ENCODE measurements around the gene CLC.

Gene CLC

DNA sequence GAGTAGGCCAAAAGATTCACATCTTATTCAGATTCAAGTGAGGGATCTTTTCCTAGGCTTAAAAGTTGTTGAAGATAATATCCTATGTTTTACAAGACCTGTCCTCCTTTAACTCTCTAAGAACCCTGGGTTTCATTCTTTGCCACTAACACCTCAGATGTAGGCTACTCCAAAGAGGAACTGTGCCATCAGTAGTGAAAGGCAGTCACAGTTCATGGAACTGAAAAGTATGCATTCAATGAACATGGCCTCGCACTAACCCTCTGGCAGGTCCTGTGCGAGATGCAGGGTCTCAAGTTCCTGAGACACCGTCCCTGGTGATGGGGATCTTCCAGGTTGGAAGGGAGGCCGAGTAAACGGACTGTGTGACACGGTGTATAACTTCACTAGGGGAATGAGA is 29.2 kb downstream of the CLC start:
- Histone ChIP-seq H3K4me3 (ENCODE audit: insufficient read length, low read depth) (no peak overlapping the region), H3K27me3 (ENCODE audit: insufficient read depth, insufficient read length) (no peaks in the 10 kb centered on the region), H3K9me3 (ENCODE audit: insufficient read depth, low read length) (no peaks in the 10 kb centered on the region), H3K36me3 (ENCODE audit: insufficient read depth, insufficient read length, low read length) (no peaks in the 10 kb centered on the region), H3K9ac (ENCODE audit: insufficient read length, low read depth) (no peak overlapping the region), H3K4me1 (ENCODE audit: insufficient read depth, insufficient read length) (no peaks in the 10 kb centered on the region)
- no peak for DNase-seq (ENCODE audit: low read depth, low spot score)
- TF ChIP-seq SUZ12 (IDR thresholded peaks at IDR 0.05; ENCODE audit: extremely low read depth, insufficient read depth, insufficient read length), result no peak
- TF ChIP-seq YY1 (IDR thresholded peaks at IDR 0.05; ENCODE audit: insufficient read depth, insufficient read length), result no peak
- TF ChIP-seq ZNF274 (IDR thresholded peaks at IDR 0.05; ENCODE audit: low read depth, low read length), result no peak

DNA sequence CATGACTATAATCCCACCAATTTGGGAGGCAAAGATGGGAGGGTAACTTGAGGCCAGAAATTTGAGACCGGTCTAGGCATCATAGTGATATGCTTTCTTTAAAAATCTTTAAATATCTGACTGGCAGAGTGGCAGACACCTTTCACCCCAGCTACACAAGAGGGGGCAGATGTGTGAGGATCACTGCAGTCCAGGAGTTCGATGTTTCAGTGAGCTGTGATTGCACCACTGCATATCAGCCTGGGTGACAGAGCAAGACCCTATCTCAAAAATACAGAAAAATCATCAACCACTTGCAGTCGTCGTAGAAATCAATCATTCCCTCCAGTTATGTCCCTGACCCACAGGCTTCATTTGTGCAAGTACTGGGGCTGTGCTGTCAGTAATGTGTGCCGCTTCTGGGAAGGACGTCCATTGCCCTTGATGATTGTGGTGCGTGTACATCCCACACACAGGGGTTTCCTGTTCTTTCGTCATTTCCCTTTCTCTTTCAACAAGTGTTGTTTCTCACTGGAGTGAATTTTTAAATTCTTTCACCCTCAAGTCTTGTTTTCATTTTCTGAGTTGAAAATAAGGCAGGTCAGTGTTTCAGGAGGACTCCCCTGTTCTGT is 32.1 kb downstream of the CLC start:
- Histone ChIP-seq H3K9me3 (ENCODE audit: insufficient read depth, low read length) (no peaks in the 10 kb centered on the region), H3K27me3 (ENCODE audit: insufficient read depth, insufficient read length) (no peaks in the 10 kb centered on the region), H3K4me1 (ENCODE audit: insufficient read depth, insufficient read length) (no peaks in the 10 kb centered on the region), H3K4me3 (ENCODE audit: insufficient read length, low read depth) (no peak overlapping the region), H3K36me3 (ENCODE audit: insufficient read depth, insufficient read length, low read length) (no peaks in the 10 kb centered on the region), H3K9ac (ENCODE audit: insufficient read length, low read depth) (no peak overlapping the region)
- TF ChIP-seq SUZ12 (IDR thresholded peaks at IDR 0.05; ENCODE audit: extremely low read depth, insufficient read depth, insufficient read length) (no peak), YY1 (IDR thresholded peaks at IDR 0.05; ENCODE audit: insufficient read depth, insufficient read length) (no peak), ZNF274 (IDR thresholded peaks at IDR 0.05; ENCODE audit: low read depth, low read length) (no peak)
- DNase-seq (ENCODE audit: low read depth, low spot score), result no peak

DNA sequence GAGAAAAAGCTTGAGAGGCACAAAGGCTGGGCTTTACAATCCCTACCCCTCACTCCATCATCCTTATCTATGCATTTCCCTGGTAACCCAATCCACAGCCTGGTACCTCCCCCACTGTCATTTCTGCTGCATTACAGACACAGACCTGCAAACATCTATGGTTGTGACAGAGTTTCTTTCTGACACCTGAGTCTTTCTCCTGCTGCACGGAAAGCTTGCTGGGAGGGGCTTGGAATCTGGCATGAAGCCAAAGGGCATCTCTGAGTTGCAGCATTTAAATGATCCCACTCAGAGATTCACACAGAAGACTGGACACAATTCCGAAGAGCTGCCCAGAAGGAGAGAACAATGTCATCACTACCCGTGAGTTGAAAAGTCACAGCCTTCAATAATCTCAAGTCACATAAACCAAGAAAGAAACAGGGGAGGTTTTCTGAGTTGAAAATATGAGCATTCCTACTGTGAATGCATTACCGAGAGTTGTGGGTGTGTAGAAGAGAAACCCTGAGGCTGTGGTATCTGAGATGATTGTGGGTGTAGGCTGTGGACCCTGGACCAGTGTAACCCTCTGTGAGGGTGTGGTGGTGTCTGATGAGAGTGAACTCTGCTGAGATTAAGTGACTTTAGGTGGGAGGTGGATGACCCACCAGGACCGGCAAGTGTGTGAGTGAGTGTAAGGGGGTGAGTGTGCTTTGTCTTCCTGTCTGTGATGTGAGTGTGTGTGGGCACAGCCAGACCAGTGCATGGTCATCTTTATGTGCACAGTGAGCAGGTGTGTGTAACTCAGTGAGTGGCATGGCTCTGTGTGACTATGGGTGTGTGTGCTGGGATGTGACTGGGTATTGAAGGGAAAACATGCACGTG is 33.4 kb downstream of the CLC start, which contains the start of gene LGALS14:
TSS of gene LGALS14 (plus strand) at position 301 of the 864 bp plus-strand sequence. CDS start at position 349, 48 bp downstream.
- Histone ChIP-seq H3K27me3 (ENCODE audit: insufficient read depth, insufficient read length) (no peaks in the 10 kb centered on the region), H3K9ac (ENCODE audit: insufficient read length, low read depth) (no peak within 1 kb of the TSS)

DNA sequence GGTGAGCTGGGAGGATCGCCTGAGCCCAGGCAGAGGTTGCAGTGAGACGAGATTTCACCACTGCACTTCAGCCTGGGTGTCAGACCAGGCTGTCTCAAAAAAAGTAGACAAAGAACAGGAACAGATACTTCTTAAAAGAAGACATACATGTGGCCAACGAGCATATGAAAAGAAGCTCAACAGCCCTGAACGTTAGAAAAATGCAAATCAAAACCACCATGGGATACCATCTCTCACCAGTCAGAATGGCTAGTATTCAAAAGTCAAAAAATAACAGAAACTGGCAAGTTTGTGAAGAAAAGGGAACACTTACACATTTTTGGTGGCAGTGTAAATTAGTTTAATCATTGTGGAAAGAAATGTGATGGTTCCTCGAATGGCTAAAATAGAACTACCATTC is 36.5 kb downstream of the CLC start:
- Histone ChIP-seq H3K36me3 (ENCODE audit: insufficient read depth, insufficient read length, low read length) (no peaks in the 10 kb centered on the region), H3K9ac (ENCODE audit: insufficient read length, low read depth) (no peak overlapping the region), H3K4me3 (ENCODE audit: insufficient read length, low read depth) (no peak overlapping the region), H3K9me3 (ENCODE audit: insufficient read depth, low read length) (no peaks in the 10 kb centered on the region), H3K4me1 (ENCODE audit: insufficient read depth, insufficient read length) (no peaks in the 10 kb centered on the region), H3K27me3 (ENCODE audit: insufficient read depth, insufficient read length) (no peaks in the 10 kb centered on the region)
- DNase-seq (ENCODE audit: low read depth, low spot score), result no peak
- TF ChIP-seq ZNF274 (IDR thresholded peaks at IDR 0.05; ENCODE audit: low read depth, low read length) (no peak), SUZ12 (IDR thresholded peaks at IDR 0.05; ENCODE audit: extremely low read depth, insufficient read depth, insufficient read length) (no peak), YY1 (IDR thresholded peaks at IDR 0.05; ENCODE audit: insufficient read depth, insufficient read length) (no peak)

More for the DNA sequence above, 33.4 kb downstream of the CLC start, which contains the start of gene LGALS14:
- no peaks in the 10 kb centered on the region for H3K9me3 ChIP-seq (ENCODE audit: insufficient read depth, low read length)
- TF ChIP-seq SUZ12 (IDR thresholded peaks at IDR 0.05; ENCODE audit: extremely low read depth, insufficient read depth, insufficient read length) (no peak), YY1 (IDR thresholded peaks at IDR 0.05; ENCODE audit: insufficient read depth, insufficient read length) (no peak)
- H3K36me3 ChIP-seq (ENCODE audit: insufficient read depth, insufficient read length, low read length), result no peaks in the 10 kb centered on the region
- DNase-seq (ENCODE audit: low read depth, low spot score), result no peak
- H3K4me3 ChIP-seq (ENCODE audit: insufficient read length, low read depth), result no peak within 1 kb of the TSS
- H3K4me1 ChIP-seq (ENCODE audit: insufficient read depth, insufficient read length), result no peaks in the 10 kb centered on the region

DNA sequence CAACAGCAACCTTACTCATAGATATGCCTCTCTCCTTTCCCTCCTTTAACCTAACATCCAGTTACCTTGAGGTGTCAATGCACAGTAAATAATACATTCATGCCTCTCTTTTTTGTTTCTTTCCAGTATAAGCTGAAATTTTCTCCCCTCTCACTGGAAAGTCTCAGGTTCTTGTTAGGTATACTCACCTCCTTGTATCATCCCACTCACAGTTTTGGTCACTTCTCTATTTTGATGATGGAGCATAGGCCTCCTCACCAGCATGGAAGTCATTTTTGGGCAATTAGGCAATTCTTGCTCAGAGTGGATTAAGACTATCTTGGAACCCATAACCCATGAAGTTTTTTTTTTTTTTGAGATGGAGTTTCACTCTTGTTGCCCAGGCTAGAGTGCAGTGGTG is 39.3 kb downstream of the CLC start:
- no peaks in the 10 kb centered on the region for H3K36me3 ChIP-seq (ENCODE audit: insufficient read depth, insufficient read length, low read length)
- TF ChIP-seq SUZ12 (IDR thresholded peaks at IDR 0.05; ENCODE audit: extremely low read depth, insufficient read depth, insufficient read length) (no peak), YY1 (IDR thresholded peaks at IDR 0.05; ENCODE audit: insufficient read depth, insufficient read length) (no peak), ZNF274 (IDR thresholded peaks at IDR 0.05; ENCODE audit: low read depth, low read length) (no peak)

DNA sequence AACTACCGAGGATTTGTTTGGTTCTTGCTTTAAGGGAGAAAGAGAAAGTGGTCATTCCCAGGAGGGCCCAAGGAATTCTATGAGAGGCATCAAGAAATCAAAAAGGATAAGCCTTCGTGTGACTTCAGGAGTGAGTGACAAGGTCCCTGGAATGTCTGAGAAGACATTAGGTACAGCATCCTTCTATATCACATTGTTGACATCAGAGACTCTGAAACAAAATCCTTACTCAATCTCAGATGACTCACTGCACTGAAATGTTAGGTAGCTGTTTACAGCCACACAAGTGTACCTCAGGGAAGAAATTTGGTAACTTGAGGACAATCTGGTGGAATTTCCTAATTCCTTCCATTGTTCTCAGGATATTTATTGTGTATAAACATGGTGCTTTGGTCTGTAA is 41.4 kb downstream of the CLC start:
- TF ChIP-seq SUZ12 (IDR thresholded peaks at IDR 0.05; ENCODE audit: extremely low read depth, insufficient read depth, insufficient read length) (no peak), ZNF274 (IDR thresholded peaks at IDR 0.05; ENCODE audit: low read depth, low read length) (no peak), YY1 (IDR thresholded peaks at IDR 0.05; ENCODE audit: insufficient read depth, insufficient read length) (no peak)
- no peak overlapping the region for H3K9ac ChIP-seq (ENCODE audit: insufficient read length, low read depth)
- H3K4me3 ChIP-seq (ENCODE audit: insufficient read length, low read depth), result no peak overlapping the region
- no peaks in the 10 kb centered on the region for H3K9me3 ChIP-seq (ENCODE audit: insufficient read depth, low read length)
- DNase-seq (ENCODE audit: low read depth, low spot score), result no peak
- H3K36me3 ChIP-seq (ENCODE audit: insufficient read depth, insufficient read length, low read length), result no peaks in the 10 kb centered on the region
- no peaks in the 10 kb centered on the region for H3K4me1 ChIP-seq (ENCODE audit: insufficient read depth, insufficient read length)
- no peaks in the 10 kb centered on the region for H3K27me3 ChIP-seq (ENCODE audit: insufficient read depth, insufficient read length)

More for the DNA sequence above, 39.3 kb downstream of the CLC start:
- Histone ChIP-seq H3K4me3 (ENCODE audit: insufficient read length, low read depth) (no peak overlapping the region), H3K27me3 (ENCODE audit: insufficient read depth, insufficient read length) (no peaks in the 10 kb centered on the region), H3K4me1 (ENCODE audit: insufficient read depth, insufficient read length) (no peaks in the 10 kb centered on the region), H3K9ac (ENCODE audit: insufficient read length, low read depth) (no peak overlapping the region), H3K9me3 (ENCODE audit: insufficient read depth, low read length) (no peaks in the 10 kb centered on the region)
- no peak for DNase-seq (ENCODE audit: low read depth, low spot score)

DNA sequence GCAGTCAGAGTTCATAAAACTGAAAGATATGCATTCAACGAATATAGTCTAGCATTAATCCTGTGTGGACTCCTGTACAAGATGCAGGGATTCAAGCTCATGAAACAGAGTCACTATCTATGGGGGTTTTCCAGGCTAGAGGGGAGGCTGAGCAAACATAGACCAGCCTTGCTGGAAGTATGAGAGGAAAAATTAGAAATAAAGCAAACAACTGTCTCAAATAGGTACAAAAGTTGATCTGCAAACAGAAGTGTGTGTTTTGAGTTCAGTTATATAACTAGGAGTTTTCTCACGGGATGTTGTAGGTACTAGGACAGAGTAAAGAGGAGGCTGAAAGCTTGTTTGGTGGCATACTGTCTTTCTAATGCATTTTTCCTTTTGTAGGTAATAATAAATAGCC is 42.1 kb downstream of the CLC start:
- TF ChIP-seq ZNF274 (IDR thresholded peaks at IDR 0.05; ENCODE audit: low read depth, low read length) (no peak), SUZ12 (IDR thresholded peaks at IDR 0.05; ENCODE audit: extremely low read depth, insufficient read depth, insufficient read length) (no peak), YY1 (IDR thresholded peaks at IDR 0.05; ENCODE audit: insufficient read depth, insufficient read length) (no peak)
- DNase-seq (ENCODE audit: low read depth, low spot score), result no peak
- Histone ChIP-seq H3K9ac (ENCODE audit: insufficient read length, low read depth) (no peak overlapping the region), H3K4me3 (ENCODE audit: insufficient read length, low read depth) (no peak overlapping the region), H3K9me3 (ENCODE audit: insufficient read depth, low read length) (no peaks in the 10 kb centered on the region), H3K27me3 (ENCODE audit: insufficient read depth, insufficient read length) (no peaks in the 10 kb centered on the region), H3K36me3 (ENCODE audit: insufficient read depth, insufficient read length, low read length) (no peaks in the 10 kb centered on the region), H3K4me1 (ENCODE audit: insufficient read depth, insufficient read length) (no peaks in the 10 kb centered on the region)

Measured in NT2/D1 (cell line).